Kasumi-1 (cell line): Measurements from ENCODE around the gene BRIP1.
"Not testable (repeated sequence)": the region's sequence is repeated elsewhere in the genome, so short reads cannot be mapped to it uniquely, and the experiment has no call there.

Experiments
- DNase-seq, 2 experiments: peaks; one replicate each; lab custom pipeline; 2025; lab: John Stamatoyannopoulos, UW

Gene BRIP1

GRCh38 chr17:61863801-61864126 is 436 bp upstream of the BRIP1 start:
- peak; percentile 53 to 69 for DNase-seq

GRCh38 chr17:61862105-61862574 is 1.2 kb downstream of the BRIP1 start:
- DNase-seq = peak; percentile 22 to 44

DNA sequence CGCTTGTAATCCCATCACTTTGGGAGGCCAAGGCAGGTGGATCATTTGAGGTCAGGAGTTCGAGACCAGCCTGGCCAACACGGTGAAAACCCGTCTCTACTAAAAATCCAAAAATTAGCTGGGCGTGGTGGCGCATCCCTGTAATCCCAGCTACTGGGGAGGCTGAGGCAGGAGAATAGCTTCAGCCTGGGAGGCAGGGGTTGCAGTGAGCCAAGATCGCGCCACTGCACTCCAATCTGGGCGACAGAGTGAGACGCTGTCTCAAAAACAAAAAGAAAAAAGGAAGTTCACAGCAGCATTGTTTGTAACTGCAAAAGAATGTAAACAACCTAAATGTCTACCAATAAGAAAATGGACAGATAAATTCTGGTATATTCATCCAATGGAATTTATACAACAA is 2.9 kb downstream of the BRIP1 start:
- DNase-seq = not testable (repeated sequence)

DNA sequence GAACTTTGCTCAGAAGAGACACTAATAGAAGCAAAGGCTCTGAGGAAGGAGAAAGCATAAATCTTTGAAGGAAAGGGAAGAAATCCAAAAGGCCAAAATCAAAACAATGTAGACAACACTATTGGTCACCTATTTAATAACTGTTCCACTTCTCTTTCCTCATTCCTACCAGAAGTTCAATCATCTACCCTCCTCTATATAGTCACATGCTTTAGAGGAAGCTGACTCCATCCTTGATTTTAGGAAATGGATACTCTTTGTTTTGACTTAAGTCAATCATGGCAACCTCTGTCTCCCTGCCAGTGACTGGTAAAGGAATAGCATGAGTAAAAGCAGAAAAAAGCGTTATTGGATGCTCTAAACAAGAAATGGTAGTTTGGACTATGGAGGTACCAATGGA is 7.3 kb downstream of the BRIP1 start:
- no peak for DNase-seq

- DNase-seq = no peak
Measured at GRCh38 chr17:61852857-61853256, 10.5 kb downstream of the BRIP1 start.

- no peak for DNase-seq
Measured at GRCh38 chr17:61849674-61850073, 13.7 kb downstream of the BRIP1 start.

- no peak for DNase-seq
Measured at GRCh38 chr17:61848896-61849295, 14.4 kb downstream of the BRIP1 start.

GRCh38 chr17:61848247-61848646 is 15.1 kb downstream of the BRIP1 start:
- no peak for DNase-seq

GRCh38 chr17:61847659-61848058 is 15.7 kb downstream of the BRIP1 start:
- no peak for DNase-seq

GRCh38 chr17:61846761-61847375 is 16.5 kb downstream of the BRIP1 start:
- no peak for DNase-seq

- no peak for DNase-seq
Measured at GRCh38 chr17:61846088-61846487, 17.2 kb downstream of the BRIP1 start.

GRCh38 chr17:61843435-61843834 is 19.9 kb downstream of the BRIP1 start:
- DNase-seq = no peak

DNA sequence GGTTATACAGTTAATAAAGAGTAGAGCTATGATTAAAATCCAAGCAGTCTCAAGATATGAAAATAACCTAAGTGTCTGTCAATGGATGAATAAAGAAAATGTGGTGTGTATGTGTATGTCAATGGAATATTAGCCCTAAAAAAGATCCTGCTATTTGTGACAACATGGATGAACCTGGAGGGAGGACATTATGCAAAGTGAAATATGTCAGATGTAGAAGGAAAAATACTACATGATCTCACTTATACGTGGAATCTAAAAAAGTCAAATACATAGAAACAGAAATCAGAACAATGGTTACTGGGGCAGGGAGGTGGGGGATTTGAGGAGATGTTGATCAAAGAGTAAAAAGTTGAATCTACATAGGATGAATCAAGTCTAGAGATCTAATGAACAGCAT is 20.4 kb downstream of the BRIP1 start:
- no peak for DNase-seq

GRCh38 chr17:61839300-61839786 is 24.0 kb downstream of the BRIP1 start:
- no peak for DNase-seq

- DNase-seq = peak; percentile 82 to 87
Measured at GRCh38 chr17:61837175-61838051, 25.9 kb downstream of the BRIP1 start.

DNA sequence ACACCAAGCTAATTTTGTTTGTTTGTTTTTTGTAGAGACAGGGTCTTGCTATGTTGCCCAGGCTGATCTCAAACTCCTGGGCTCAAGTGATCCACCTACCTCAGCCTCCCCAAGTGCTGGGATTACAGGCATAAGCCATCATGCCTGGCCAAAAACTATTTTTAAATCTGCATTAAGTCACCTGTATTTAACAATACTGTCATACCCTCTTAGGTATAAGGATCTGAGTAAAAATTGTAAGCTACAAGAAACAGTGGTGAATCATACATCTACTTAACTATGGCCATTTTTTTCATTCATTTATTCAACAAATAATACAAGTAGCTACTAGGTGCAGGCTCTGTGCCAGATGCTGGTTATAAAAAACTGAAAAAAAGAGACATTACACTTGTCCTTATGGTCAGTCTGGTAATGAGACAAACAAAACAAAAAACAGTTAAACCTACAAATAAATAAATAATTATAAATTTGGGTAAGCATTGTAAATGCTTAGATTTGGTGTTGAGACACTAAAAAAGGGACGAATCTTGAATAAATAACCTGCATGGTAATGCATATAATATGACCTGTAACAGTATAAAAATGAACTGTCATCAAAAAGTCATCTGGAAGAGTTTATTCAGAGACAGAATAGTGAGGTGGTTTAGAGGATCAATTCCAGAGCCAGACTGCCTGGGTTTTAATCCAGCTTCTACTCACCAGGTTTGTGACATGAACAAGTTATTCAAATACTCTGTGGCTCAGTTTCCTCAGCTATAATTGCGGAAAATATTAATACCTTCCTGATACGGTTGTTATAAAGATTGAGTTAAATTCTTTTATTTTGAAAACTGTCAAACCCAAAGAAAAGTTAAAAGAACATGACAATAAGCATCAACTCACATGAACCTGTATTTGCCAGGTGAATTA is 26.8 kb downstream of the BRIP1 start:
- DNase-seq = no peak

DNA sequence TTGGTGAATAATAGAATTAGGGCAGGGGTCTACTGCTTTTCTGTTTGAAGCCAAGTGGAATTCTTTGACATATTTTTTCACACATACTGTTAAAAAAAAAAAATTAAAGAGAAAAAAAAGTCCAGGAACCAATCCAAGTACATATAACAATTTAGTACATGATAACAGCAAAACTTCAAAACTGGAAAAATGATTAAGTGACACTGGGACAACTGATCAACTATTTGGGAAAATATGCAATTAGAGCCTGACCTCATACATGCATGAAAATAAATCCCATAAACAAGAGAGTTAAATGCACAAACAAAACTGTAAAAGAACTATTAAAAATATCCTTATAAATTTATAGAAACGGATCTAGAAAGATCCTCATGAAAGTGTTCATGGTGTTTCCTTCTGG is 27.7 kb downstream of the BRIP1 start:
- no peak for DNase-seq

DNA sequence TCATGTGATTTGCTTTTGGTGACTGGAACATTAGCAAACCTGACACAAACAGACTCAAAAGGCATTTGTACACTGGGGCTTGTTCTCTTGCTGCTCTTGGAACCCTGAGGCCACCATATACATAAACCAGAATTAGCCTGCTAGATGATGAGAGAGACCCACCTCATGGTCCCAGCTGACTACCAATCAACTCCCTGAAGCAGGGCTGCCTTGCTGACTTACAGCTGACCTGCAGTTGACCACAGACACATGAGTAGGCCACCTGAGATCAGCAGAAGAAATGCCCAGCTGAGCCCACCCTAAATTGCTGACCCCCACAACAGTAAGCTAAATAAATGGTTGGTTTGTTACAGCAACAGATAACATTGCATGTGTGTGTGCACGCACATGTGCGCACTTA is 28.7 kb downstream of the BRIP1 start:
- no peak for DNase-seq

- DNase-seq = no peak
Measured at GRCh38 chr17:61833536-61834193, 29.7 kb downstream of the BRIP1 start.

GRCh38 chr17:61832463-61832862 is 30.9 kb downstream of the BRIP1 start:
- DNase-seq = no peak

- DNase-seq = no peak
Measured at GRCh38 chr17:61831099-61831498, 32.2 kb downstream of the BRIP1 start.

GRCh38 chr17:61828694-61829093 is 34.6 kb downstream of the BRIP1 start:
- no peak for DNase-seq
